ENCODE results near the gene POLE. TPM values are rescaled to one million over a fixed set of nuclear protein-coding genes. Genes with fewer than 3 reads are reported as not detected.

POLE gene
- total and polyA plus RNA-seq, 9 of the 15 experiments (the other 6 are each of a cell fraction or from before 2014, with no cell fraction given): 2.4 to 154 (median 49.6) TPM

DNA sequence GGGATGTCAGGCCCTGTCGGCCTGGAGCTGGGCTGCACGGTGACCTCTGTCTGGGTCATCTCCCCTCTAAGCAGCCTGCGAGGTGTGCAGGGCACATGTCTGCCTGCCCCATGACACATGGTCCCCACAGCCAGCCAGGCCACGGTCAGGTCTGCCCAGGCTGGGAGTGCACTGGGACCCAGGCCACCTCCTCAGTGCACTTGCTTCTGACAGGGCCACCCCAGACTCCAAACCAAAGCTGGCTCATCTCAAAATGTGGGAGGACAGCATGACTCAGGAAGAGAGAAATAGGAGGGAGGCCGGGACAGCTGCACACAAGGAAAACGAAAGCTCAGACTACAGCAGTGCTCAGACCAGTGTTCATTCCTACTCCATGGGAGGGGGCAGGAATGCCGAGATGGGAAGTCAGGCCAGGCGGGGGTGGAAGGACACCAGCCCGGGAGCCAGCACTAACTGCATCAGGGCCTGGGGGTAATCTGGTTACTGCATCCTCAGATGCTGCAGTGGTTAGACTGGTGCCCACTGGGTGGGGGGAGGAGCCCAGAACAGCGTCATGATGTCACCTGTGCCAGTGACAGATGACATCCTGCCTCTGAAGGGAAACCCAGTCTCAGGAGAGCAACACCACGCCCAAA lies 64.6 kb downstream of the POLE start (continued):
- TF ChIP-seq ZBTB11 (CRISPR knock-in tag; IDR thresholded peaks at IDR 0.05) (no peak), ZNF224 (CRISPR knock-in tag; IDR thresholded peaks at IDR 0.05) (no peak), ZBTB8A (IDR thresholded peaks at IDR 0.05; ENCODE audit: partially characterized antibody) (no peak), NR2C2 (CRISPR knock-in tag; IDR thresholded peaks at IDR 0.05) (no peak), NR2C2 (tag; IDR thresholded peaks at IDR 0.05) (peak; percentile 49), ATF3 (IDR thresholded peaks at IDR 0.05) (peak; percentile 43), ATF3 (CRISPR knock-in tag; conservative IDR thresholded peaks at IDR 0.05) (no peak), CCNT2 (IDR thresholded peaks at IDR 0.05; ENCODE audit: borderline replicate concordance, extremely low read depth, insufficient read length, low read depth, low read length) (no peak), FOXJ3 (CRISPR knock-in tag; IDR thresholded peaks at IDR 0.05) (no peak), ZFP30 (CRISPR knock-in tag; IDR thresholded peaks at IDR 0.05; ENCODE audit: borderline replicate concordance) (no peak), EGR1 (conservative IDR thresholded peaks at IDR 0.05) (no peak), ZNF347 (CRISPR knock-in tag; IDR thresholded peaks at IDR 0.05; ENCODE audit: low read depth) (no peak), HMGN3 (IDR thresholded peaks at IDR 0.05; ENCODE audit: borderline replicate concordance, extremely low read depth, insufficient read length, low read depth, low read length) (no peak), ATF7 (IDR thresholded peaks at IDR 0.05) (0 out of 2 replicates have a peak, but pooled peaks have one; percentile 23), ZNF445 (CRISPR knock-in tag; IDR thresholded peaks at IDR 0.05; ENCODE audit: low read depth) (no peak), TEAD2 (tag; IDR thresholded peaks at IDR 0.05) (no peak), NFATC3 (IDR thresholded peaks at IDR 0.05) (no peak), ZNF12 (CRISPR knock-in tag; IDR thresholded peaks at IDR 0.05) (no peak), NFRKB (IDR thresholded peaks at IDR 0.05; ENCODE audit: low read depth) (no peak), HEY1 (CRISPR knock-in tag; IDR thresholded peaks at IDR 0.05; ENCODE audit: borderline replicate concordance) (no peak)
- TF ChIP-seq, protein P1, sequence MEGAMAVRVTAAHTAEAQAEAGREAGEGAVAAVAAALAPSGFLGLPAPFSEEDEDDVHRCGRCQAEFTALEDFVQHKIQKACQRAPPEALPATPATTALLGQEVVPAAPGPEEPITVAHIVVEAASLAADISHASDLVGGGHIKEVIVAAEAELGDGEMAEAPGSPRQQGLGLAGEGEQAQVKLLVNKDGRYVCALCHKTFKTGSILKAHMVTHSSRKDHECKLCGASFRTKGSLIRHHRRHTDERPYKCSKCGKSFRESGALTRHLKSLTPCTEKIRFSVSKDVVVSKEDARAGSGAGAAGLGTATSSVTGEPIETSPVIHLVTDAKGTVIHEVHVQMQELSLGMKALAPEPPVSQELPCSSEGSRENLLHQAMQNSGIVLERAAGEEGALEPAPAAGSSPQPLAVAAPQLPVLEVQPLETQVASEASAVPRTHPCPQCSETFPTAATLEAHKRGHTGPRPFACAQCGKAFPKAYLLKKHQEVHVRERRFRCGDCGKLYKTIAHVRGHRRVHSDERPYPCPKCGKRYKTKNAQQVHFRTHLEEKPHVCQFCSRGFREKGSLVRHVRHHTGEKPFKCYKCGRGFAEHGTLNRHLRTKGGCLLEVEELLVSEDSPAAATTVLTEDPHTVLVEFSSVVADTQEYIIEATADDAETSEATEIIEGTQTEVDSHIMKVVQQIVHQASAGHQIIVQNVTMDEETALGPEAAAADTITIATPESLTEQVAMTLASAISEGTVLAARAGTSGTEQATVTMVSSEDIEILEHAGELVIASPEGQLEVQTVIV (CRISPR knock-in tag; IDR thresholded peaks at IDR 0.05; ENCODE audit: borderline replicate concordance): no peak
